IMR-90 (cell line): ENCODE measurements around the gene RANBP10. TPM values are rescaled to one million over a fixed set of nuclear protein-coding genes. Genes with fewer than 3 reads are reported as not detected.
A peak's percentile ranks its signal among the peaks of the same experiment; 100 is the strongest.

Source experiments
- ATAC-seq: fragments of 200-7000 bp; cut with Tn5 transposase; 2 replicates; pipeline ENCODE4 v1.9.1; 2020; ENCODE audit warnings: low read depth, mild to moderate bottlenecking, moderate library complexity
- BruUV-seq: library from RNA; stranded (reverse); fragments of 400-500 nt; replicated peaks from 2 replicates; lab custom pipeline; 2021; lab: Mats Ljungman, UMichigan
- CTCF ChIA-PET: fragments of 300-600 bp; formaldehyde crosslinking; extraction: SDS; loops from one replicate; lab custom pipeline; 2021; ENCODE audit warnings: antibody characterized with exemption; lab: Yijun Ruan, JAX
- POLR2A ChIA-PET: fragments of 300-600 bp; sonication (Branson Sonifier 250); formaldehyde crosslinking; loops from one replicate; lab custom pipeline; 2022; ENCODE audit warnings: antibody characterized with exemption; ENCODE audit not compliant: unreplicated experiment; lab: Charles Lee
- DNase-seq: peaks from one replicate; pipeline ENCODE4 v3.0.0; 2013
- H2AFZ ChIP-seq: replicated peaks from 2 replicates; pipeline ENCODE3; 2013; ENCODE audit warnings: low read length, mild to moderate bottlenecking; ENCODE audit not compliant: poor library complexity
- H2AK5ac ChIP-seq: 2 replicates; pipeline ENCODE4 v1.6.1; 2013; ENCODE audit warnings: low read depth, low read length, inconsistent platforms
- H2AK9ac ChIP-seq: replicated peaks from 2 replicates; pipeline ENCODE3; 2013; ENCODE audit warnings: mild to moderate bottlenecking, low read depth, low read length, moderate library complexity; ENCODE audit not compliant: poor library complexity
- H2BK120ac ChIP-seq: 2 replicates; pipeline ENCODE4 v1.6.1; 2013; ENCODE audit warnings: low read depth, low read length, inconsistent platforms
- H2BK15ac ChIP-seq: 3 replicates; pipeline ENCODE4 v1.6.1; 2013; ENCODE audit warnings: low read depth, low read length, inconsistent platforms
- H2BK20ac ChIP-seq: 2 replicates; pipeline ENCODE4 v1.6.1; 2013; ENCODE audit warnings: low read depth, mild to moderate bottlenecking, inconsistent platforms, low read length, moderate library complexity
- H2BK5ac ChIP-seq: 2 replicates; pipeline ENCODE4 v1.6.1; 2013; ENCODE audit warnings: mild to moderate bottlenecking, low read depth, low read length, inconsistent platforms; ENCODE audit not compliant: poor library complexity, severe bottlenecking
- H3K14ac ChIP-seq: replicated peaks from 2 replicates; pipeline ENCODE4 v1.6.1; 2013; ENCODE audit warnings: low read depth, low read length, inconsistent platforms
- H3K18ac ChIP-seq: 2 replicates; pipeline ENCODE4 v1.6.1; 2013; ENCODE audit warnings: low read depth, low read length, control low read depth
- H3K23ac ChIP-seq: 2 replicates; pipeline ENCODE4 v1.6.1; 2013; ENCODE audit warnings: low read depth, low read length, inconsistent platforms
- H3K27ac ChIP-seq: 2 replicates; pipeline ENCODE4 v1.5.1; 2013; ENCODE audit warnings: mild to moderate bottlenecking, control low read depth, low read length; ENCODE audit not compliant: insufficient read depth
- H3K27me3 ChIP-seq: 2 replicates; pipeline ENCODE4 v1.6.1; 2013; ENCODE audit warnings: low read length; ENCODE audit not compliant: control insufficient read depth, insufficient read depth
- H3K36me3 ChIP-seq: 2 replicates; pipeline ENCODE4 v1.6.1; 2013; ENCODE audit warnings: low read length, mixed read lengths; ENCODE audit not compliant: control insufficient read depth, insufficient read depth
- H3K4ac ChIP-seq: 2 replicates; pipeline ENCODE4 v1.6.1; 2013; ENCODE audit warnings: low read depth, low read length, inconsistent platforms
- H3K4me1 ChIP-seq: 2 replicates; pipeline ENCODE4 v1.6.1; 2013; ENCODE audit warnings: low read length, mixed read lengths; ENCODE audit not compliant: control insufficient read depth, insufficient read depth
- H3K4me2 ChIP-seq: 2 replicates; pipeline ENCODE4 v1.6.1; 2013; ENCODE audit warnings: low read depth, mild to moderate bottlenecking, control low read depth, low read length, moderate library complexity
- H3K4me3 ChIP-seq: 2 replicates; pipeline ENCODE4 v1.5.1; 2013; ENCODE audit warnings: low read depth, mild to moderate bottlenecking, control low read depth, low read length, moderate library complexity; ENCODE audit not compliant: insufficient read depth
- H3K56ac ChIP-seq: 2 replicates; pipeline ENCODE4 v1.6.1; 2013; ENCODE audit warnings: low read length, inconsistent platforms; ENCODE audit not compliant: insufficient read depth; ENCODE audit errors: extremely low read depth
- H3K79me1 ChIP-seq, 2 experiments: 2 replicates each; pipeline ENCODE4 v1.6.1; 2013; ENCODE audit warnings: low read length in 2 of 2, inconsistent platforms in 1 of 2, low read depth in 1 of 2
- H3K9ac ChIP-seq: 2 replicates; pipeline ENCODE4 v1.6.1; 2013; ENCODE audit warnings: low read depth, low read length, control low read depth
- H3K9me1 ChIP-seq: 2 replicates; pipeline ENCODE4 v1.6.1; 2013; ENCODE audit warnings: low read length, inconsistent platforms; ENCODE audit not compliant: insufficient read depth
- H3K9me3 ChIP-seq: 2 replicates; pipeline ENCODE4 v1.6.1; 2013; ENCODE audit warnings: low read length; ENCODE audit not compliant: control insufficient read depth, insufficient read depth
- H4K20me1 ChIP-seq: 2 replicates; pipeline ENCODE4 v1.6.1; 2013; ENCODE audit warnings: low read length, inconsistent platforms; ENCODE audit not compliant: insufficient read depth
- H4K5ac ChIP-seq: 2 replicates; pipeline ENCODE4 v1.6.1; 2013; ENCODE audit warnings: mild to moderate bottlenecking, low read depth, low read length, control low read depth
- H4K8ac ChIP-seq, 2 experiments: 2 replicates each; pipeline ENCODE4 v1.6.1; 2013; ENCODE audit warnings: low read depth in 2 of 2, low read length in 2 of 2, control low read depth in 1 of 2, inconsistent platforms in 1 of 2
- H4K91ac ChIP-seq: 2 replicates; pipeline ENCODE4 v1.6.1; 2013; ENCODE audit warnings: low read depth, low read length, inconsistent platforms; ENCODE audit not compliant: insufficient read depth
- BHLHE40 ChIP-seq: fragments of 150-350 bp; IDR thresholded peaks from 2 replicates; pipeline ENCODE4 v1.6.1; 2016; ENCODE audit warnings: mild to moderate bottlenecking, low read depth, low read length
- CEBPB ChIP-seq: IDR thresholded peaks from 2 replicates; pipeline ENCODE4 v1.6.1; 2012; ENCODE audit warnings: low read depth, low read length, improper control_type of control experiment
- CHD1 ChIP-seq: IDR thresholded peaks from 2 replicates; pipeline ENCODE4 v1.6.1; 2012; ENCODE audit warnings: low read depth, low read length, improper control_type of control experiment
- FOS ChIP-seq: fragments of 150-350 bp; IDR thresholded peaks from 2 replicates; pipeline ENCODE4 v1.6.1; 2016; ENCODE audit warnings: low read depth, low read length
- MAFK ChIP-seq: IDR thresholded peaks from 2 replicates; pipeline ENCODE4 v1.6.1; 2012; ENCODE audit warnings: low read depth, low read length, improper control_type of control experiment
- MAZ ChIP-seq: IDR thresholded peaks from 2 replicates; pipeline ENCODE4 v1.6.1; 2012; ENCODE audit warnings: low read depth, mild to moderate bottlenecking, low read length, improper control_type of control experiment, moderate library complexity, borderline replicate concordance
- NFE2L2 ChIP-seq: fragments of 150-350 bp; IDR thresholded peaks from 2 replicates; pipeline ENCODE4 v1.6.1; 2016; ENCODE audit warnings: low read depth, mild to moderate bottlenecking, low read length
- POLR2A ChIP-seq: IDR thresholded peaks from 2 replicates; pipeline ENCODE4 v1.6.1; 2012; ENCODE audit warnings: mild to moderate bottlenecking, low read depth, low read length
- RAD21 ChIP-seq: IDR thresholded peaks from 2 replicates; pipeline ENCODE4 v1.6.1; 2012; ENCODE audit warnings: low read length, improper control_type of control experiment
- RCOR1 ChIP-seq: IDR thresholded peaks from 2 replicates; pipeline ENCODE4 v1.6.1; 2012; ENCODE audit warnings: mild to moderate bottlenecking, low read length, improper control_type of control experiment; ENCODE audit not compliant: insufficient replicate concordance
- RFX5 ChIP-seq: IDR thresholded peaks from 2 replicates; pipeline ENCODE4 v1.8.0; 2012; ENCODE audit warnings: low read depth, mild to moderate bottlenecking, low read length, moderate library complexity
- SMC3 ChIP-seq: fragments of 150-350 bp; IDR thresholded peaks from 2 replicates; pipeline ENCODE4 v1.6.1; 2016; ENCODE audit warnings: low read depth, mild to moderate bottlenecking, antibody characterized with exemption, low read length, moderate library complexity
- WGBS, 2 experiments: methylation state at CpG; one replicate each; pipeline versions ENCODE4 v1.1.5 to v1.1.7; 2013; ENCODE audit warnings: missing lambda C conversion rate in 2 of 2; ENCODE audit not compliant: insufficient read length in 1 of 2; ENCODE audit errors: extremely low coverage in 2 of 2; 5-methylcytosine and 5-hydroxymethylcytosine counted together
- dilution Hi-C: fragments of 300-500 bp; cut with HindIII; formaldehyde crosslinking; loops from one replicate; pipeline ENCODE4 v1.14.3; 2018; ENCODE audit warnings: low sequenced_read_pairs; ENCODE audit not compliant: unreplicated experiment
- in situ Hi-C: fragments of 300-500 bp; cut with MboI; formaldehyde crosslinking; loops from 3 replicates; pipeline ENCODE4 v1.14.3; 2019; ENCODE audit warnings: low sequenced_read_pairs, inconsistent platforms, mixed read lengths
- intact Hi-C: fragments of 100-400 bp; cut with micrococcal nuclease; formaldehyde crosslinking; loops from 2 replicates; pipeline ENCODE4 v1.10.0; 2022
- polyA plus RNA-seq, 3 experiments: library from polyadenylated mRNA; depleted of rRNA; stranded (reverse); fragments of >200 nt; gene quantifications; 2 replicates each; pipeline ENCODE4 v1.2.3, GENCODE V29; 2012; ENCODE audit warnings: low replicate concordance in 1 of 3
- total RNA-seq: library from RNA; depleted of rRNA; stranded (reverse); fragments of >200 nt; gene quantifications from 2 replicates; pipeline ENCODE4 v1.2.3, GENCODE V29; 2012
- TF ChIP-seq, protein P1 (sequence below): conservative IDR thresholded peaks from 2 replicates; pipeline ENCODE4 v1.5.1; 2012; ENCODE audit warnings: mild to moderate bottlenecking, low read depth, low read length, improper control_type of control experiment
- TF ChIP-seq, protein P2 (sequence below): fragments of 150-350 bp; IDR thresholded peaks from 2 replicates; pipeline ENCODE4 v1.6.1; 2016; ENCODE audit warnings: low read depth, mild to moderate bottlenecking, low read length, moderate library complexity, borderline replicate concordance
- TF ChIP-seq, protein P3 (sequence below): fragments of 150-350 bp; IDR thresholded peaks from 2 replicates; pipeline ENCODE4 v1.6.1; 2017; ENCODE audit warnings: mild to moderate bottlenecking, antibody characterized with exemption, low read length, low read depth

The RANBP10 gene
- total and polyA plus RNA-seq, 2 of the 4 experiments (the other 2 are of a cell fraction) = 2.7 to 12.1 TPM

DNA sequence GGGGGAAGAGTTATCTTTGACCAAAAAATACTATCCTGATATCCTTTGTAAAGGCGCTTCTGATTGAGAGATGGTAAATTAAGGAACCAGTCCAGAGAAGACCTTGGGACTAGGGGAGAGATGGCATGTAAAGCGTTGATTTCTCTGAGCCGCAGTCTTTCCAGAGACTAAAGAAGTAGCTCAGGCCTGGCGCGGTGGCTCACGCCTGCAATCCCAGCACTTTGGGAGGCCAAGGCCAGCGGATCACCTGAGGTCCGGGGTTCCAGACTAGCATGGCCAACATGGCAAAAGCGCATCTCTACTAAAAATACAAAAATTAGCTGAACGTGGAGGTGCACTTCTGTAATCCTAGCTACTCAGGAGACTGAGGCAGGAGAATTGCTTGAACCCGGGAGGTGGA lies 41.8 kb upstream of the RANBP10 start:
- peak overlapping the region; percentile 72; the same call in 1 of the 2 replicates for H3K56ac ChIP-seq
- 97% methylated on average over 6 of the region's 11 CpGs; no CpG with 5 or more reads in 1 of the 2 experiments for WGBS, 2 experiments
- H3K79me1 ChIP-seq = peaks cover 26 to 64% of the 10 kb centered on the region in 2 experiments
- ATAC-seq (no peak), DNase-seq (no peak)
- peak overlapping the region; percentile 89; the same call in 1 of the 2 replicates for H3K14ac ChIP-seq
- BruUV-seq = no TSS peak
- H2BK120ac ChIP-seq = no peak overlapping the region
- H3K27me3 ChIP-seq = no peaks in the 10 kb centered on the region
- no peak overlapping the region for H4K91ac ChIP-seq
- peaks cover 13% of the 10 kb centered on the region for H3K4me1 ChIP-seq
- peak overlapping the region; percentile 78 for H2BK5ac ChIP-seq
- peak overlapping the region; percentile 90 for H3K4ac ChIP-seq
- dilution Hi-C loops = no loop called here
- peak overlapping the region; percentile 84 for H3K4me2 ChIP-seq
- no peaks in the 10 kb centered on the region for H3K9me3 ChIP-seq
- TF ChIP-seq, protein P1, sequence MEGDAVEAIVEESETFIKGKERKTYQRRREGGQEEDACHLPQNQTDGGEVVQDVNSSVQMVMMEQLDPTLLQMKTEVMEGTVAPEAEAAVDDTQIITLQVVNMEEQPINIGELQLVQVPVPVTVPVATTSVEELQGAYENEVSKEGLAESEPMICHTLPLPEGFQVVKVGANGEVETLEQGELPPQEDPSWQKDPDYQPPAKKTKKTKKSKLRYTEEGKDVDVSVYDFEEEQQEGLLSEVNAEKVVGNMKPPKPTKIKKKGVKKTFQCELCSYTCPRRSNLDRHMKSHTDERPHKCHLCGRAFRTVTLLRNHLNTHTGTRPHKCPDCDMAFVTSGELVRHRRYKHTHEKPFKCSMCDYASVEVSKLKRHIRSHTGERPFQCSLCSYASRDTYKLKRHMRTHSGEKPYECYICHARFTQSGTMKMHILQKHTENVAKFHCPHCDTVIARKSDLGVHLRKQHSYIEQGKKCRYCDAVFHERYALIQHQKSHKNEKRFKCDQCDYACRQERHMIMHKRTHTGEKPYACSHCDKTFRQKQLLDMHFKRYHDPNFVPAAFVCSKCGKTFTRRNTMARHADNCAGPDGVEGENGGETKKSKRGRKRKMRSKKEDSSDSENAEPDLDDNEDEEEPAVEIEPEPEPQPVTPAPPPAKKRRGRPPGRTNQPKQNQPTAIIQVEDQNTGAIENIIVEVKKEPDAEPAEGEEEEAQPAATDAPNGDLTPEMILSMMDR = no peak
- TF ChIP-seq MAFK (no peak), SMC3 (no peak), POLR2A (no peak), MAZ (no peak), BHLHE40 (no peak), CEBPB (no peak), NFE2L2 (no peak), RAD21 (no peak), RCOR1 (no peak), RFX5 (no peak), FOS (no peak), CHD1 (no peak)
- TF ChIP-seq, protein P2, sequence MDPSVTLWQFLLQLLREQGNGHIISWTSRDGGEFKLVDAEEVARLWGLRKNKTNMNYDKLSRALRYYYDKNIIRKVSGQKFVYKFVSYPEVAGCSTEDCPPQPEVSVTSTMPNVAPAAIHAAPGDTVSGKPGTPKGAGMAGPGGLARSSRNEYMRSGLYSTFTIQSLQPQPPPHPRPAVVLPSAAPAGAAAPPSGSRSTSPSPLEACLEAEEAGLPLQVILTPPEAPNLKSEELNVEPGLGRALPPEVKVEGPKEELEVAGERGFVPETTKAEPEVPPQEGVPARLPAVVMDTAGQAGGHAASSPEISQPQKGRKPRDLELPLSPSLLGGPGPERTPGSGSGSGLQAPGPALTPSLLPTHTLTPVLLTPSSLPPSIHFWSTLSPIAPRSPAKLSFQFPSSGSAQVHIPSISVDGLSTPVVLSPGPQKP = no peak
- TF ChIP-seq, protein P3, sequence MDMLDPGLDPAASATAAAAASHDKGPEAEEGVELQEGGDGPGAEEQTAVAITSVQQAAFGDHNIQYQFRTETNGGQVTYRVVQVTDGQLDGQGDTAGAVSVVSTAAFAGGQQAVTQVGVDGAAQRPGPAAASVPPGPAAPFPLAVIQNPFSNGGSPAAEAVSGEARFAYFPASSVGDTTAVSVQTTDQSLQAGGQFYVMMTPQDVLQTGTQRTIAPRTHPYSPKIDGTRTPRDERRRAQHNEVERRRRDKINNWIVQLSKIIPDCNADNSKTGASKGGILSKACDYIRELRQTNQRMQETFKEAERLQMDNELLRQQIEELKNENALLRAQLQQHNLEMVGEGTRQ = no peak
- peak overlapping the region; percentile 94; the same call in 1 of the 2 replicates for H3K27ac ChIP-seq
- H3K9ac ChIP-seq = peak overlapping the region; percentile 95
- H3K23ac ChIP-seq = 0 out of 2 replicates have a peak overlapping the region, but pooled peaks have one; percentile 45
- no peak overlapping the region for H2BK20ac ChIP-seq
- H3K4me3 ChIP-seq = peak overlapping the region; percentile 53
- ChIA-PET POLR2A (no interaction called here), CTCF (interaction anchor here (0.9 kb wide), 1 partner anchor 32 kb away, joined by 3 read pairs; no protein-coding TSS in a partner anchor)
- peak overlapping the region; percentile 67 for H2AK9ac ChIP-seq
- intact Hi-C loops = no loop called here
- in situ Hi-C loops = no loop called here
- no peak overlapping the region for H2BK15ac ChIP-seq
- no peak overlapping the region for H2AFZ ChIP-seq
- no peak overlapping the region for H3K18ac ChIP-seq
- H4K5ac ChIP-seq = no peak overlapping the region
- peak overlapping the region; percentile 63; the same call in 1 of the 2 replicates for H2AK5ac ChIP-seq
- 0 out of 2 replicates have a peak, but pooled peaks cover 2% of the 10 kb centered on the region for H3K36me3 ChIP-seq
- H3K9me1 ChIP-seq = peaks cover 19% of the 10 kb centered on the region
- peaks cover 56% of the 10 kb centered on the region for H4K20me1 ChIP-seq
- no peak overlapping the region; a peak in 2 of 4 replicates for H4K8ac ChIP-seq
